Suprapubic skin (tissue), 4 donors: ENCODE results near the gene ADA.
"Not testable (repeated sequence)": the region's sequence is repeated elsewhere in the genome, so short reads cannot be mapped to it uniquely, and the experiment has no call there.

ENCODE experiments used
- CTCF ChIP-seq, 2 donors: fragments of 200-600 bp in 1 of 2; fragments of 450-650 bp in 1 of 2; sonication (generic) in 1 of 2; IDR thresholded peaks; one replicate each; pipeline ENCODE4 v1.5.1; 2016 to 2019; ENCODE audit warnings: antibody characterized with exemption in 2 of 2, mild to moderate bottlenecking in 1 of 2, moderate library complexity in 1 of 2
- POLR2A ChIP-seq, 2 donors: fragments of 450-650 bp; IDR thresholded peaks; one replicate each; pipeline ENCODE4 v1.6.1; 2017; ENCODE audit warnings: antibody characterized with exemption in 2 of 2, mild to moderate bottlenecking in 2 of 2, moderate library complexity in 2 of 2
- POLR2AphosphoS5 ChIP-seq, 3 donors: sonication (generic); formaldehyde crosslinking; IDR thresholded peaks; one replicate each; pipeline ENCODE4 v1.6.1; 2017; ENCODE audit warnings: antibody characterized with exemption in 3 of 3

- not testable (repeated sequence) for TF ChIP-seq CTCF, POLR2AphosphoS5, POLR2A (IDR thresholded peaks at IDR 0.05)
Observed at GRCh38 chr20:44654210-44654609, 2.7 kb upstream of the ADA start.
